ENCODE results near the gene AAK1. TPM values are rescaled to one million over a fixed set of nuclear protein-coding genes. Genes with fewer than 3 reads are reported as not detected.

Gene AAK1
- total RNA-seq, 2 donors from 2014 or later = 70.7 to 77.3 TPM

DNA sequence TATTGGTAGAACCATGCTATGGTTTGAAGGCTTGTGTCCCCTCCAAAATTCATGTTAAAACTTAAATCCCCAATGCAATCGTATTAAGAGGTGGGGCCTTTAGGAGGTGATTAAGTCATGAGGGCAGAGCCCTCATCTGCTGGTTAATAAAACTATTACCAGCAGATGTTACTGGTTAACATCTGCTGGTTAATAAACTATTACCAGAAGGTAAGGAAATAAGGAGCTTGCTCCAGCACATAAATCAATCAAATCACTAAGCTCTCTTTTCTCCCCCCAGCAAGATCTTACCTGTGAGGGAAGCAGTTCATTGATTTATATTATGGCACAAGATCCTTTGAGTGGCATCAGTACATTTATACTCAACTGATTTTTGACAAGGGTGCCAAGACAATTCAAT lies 96.9 kb downstream of the AAK1 start:
- Histone ChIP-seq H3K4me3 (no peak overlapping the region), H3K36me3 (peaks cover 0 to 3% of the 10 kb centered on the region in 2 donors), H3K9me3 (no peaks in the 10 kb centered on the region), H3K4me1 (replicated peaks) (no peaks in the 10 kb centered on the region), H3K27ac (no peak overlapping the region), H3K27me3 (replicated peaks; ENCODE audit: insufficient read depth) (no peaks in the 10 kb centered on the region)
- 95% methylated on average over 1 of the region's 1 CpG for WGBS
- intact Hi-C loops (cut with DNase I) = no loop called here
- TF ChIP-seq POLR2A (IDR thresholded peaks at IDR 0.05) = no peak
- no peak for TF ChIP-seq POLR2AphosphoS5 (IDR thresholded peaks at IDR 0.05)
- no peak for TF ChIP-seq CTCF (IDR thresholded peaks at IDR 0.05)
- no peak for DNase-seq (ENCODE audit: low spot score)

DNA sequence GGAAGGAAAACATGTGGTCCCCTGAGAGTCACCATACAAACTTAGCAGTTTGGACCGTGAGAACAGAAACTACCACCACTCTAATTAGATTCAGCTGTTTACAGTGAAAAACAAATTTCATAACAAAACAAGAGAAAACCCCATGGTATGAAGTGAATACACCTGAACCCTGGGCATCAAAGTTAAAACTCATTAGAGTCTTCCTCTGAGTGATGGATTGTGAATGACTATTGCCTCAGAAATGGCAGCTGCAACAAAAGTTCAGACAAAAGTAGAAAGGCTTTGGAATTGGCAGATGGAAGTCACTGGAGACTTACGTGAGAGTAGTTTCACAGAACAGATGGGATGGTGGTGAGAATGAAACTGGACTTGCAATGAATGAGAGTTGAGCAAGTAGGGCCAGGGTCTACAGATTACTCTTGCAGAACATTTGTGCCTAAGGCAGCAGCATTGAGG lies 98.0 kb downstream of the AAK1 start:
- no peak overlapping the region for H3K27ac ChIP-seq
- H3K9me3 ChIP-seq = no peaks in the 10 kb centered on the region
- peaks cover 0 to 3% of the 10 kb centered on the region in 2 donors for H3K36me3 ChIP-seq
- no peaks in the 10 kb centered on the region for H3K27me3 ChIP-seq (replicated peaks; ENCODE audit: insufficient read depth)
- no peak for DNase-seq (ENCODE audit: low spot score)
- H3K4me1 ChIP-seq (replicated peaks) = no peaks in the 10 kb centered on the region
- 93% methylated on average over 2 of the region's 2 CpGs for WGBS
- H3K4me3 ChIP-seq = no peak overlapping the region
- intact Hi-C loops (cut with DNase I) = no loop called here
- TF ChIP-seq POLR2A (IDR thresholded peaks at IDR 0.05) = no peak
- no peak for TF ChIP-seq POLR2AphosphoS5 (IDR thresholded peaks at IDR 0.05)
- TF ChIP-seq CTCF (IDR thresholded peaks at IDR 0.05) = no peak

DNA sequence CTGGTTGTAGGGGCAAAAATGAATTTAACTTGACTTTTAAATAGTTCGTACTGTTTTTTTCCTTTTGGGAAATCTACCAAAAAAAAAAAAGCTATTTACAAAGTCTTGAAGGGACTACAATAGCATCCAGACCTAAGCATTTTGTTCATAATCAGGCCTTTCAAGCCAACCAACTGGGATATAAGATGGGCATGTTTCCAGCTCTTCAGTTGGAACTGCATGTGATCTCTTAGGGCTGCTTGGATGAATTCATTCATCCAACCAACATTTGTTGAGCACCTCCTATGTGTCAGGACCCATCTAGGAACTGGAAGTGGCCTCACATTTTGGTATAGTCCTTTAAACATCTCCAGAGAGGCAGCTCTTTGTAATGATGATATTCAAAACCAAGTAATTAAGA lies 98.6 kb downstream of the AAK1 start:
- Histone ChIP-seq H3K4me1 (replicated peaks) (no peaks in the 10 kb centered on the region), H3K36me3 (peaks cover 0 to 3% of the 10 kb centered on the region in 2 donors), H3K4me3 (no peak overlapping the region), H3K27ac (no peak overlapping the region), H3K9me3 (no peaks in the 10 kb centered on the region), H3K27me3 (replicated peaks; ENCODE audit: insufficient read depth) (no peaks in the 10 kb centered on the region)
- TF ChIP-seq CTCF (IDR thresholded peaks at IDR 0.05) (no peak), POLR2AphosphoS5 (IDR thresholded peaks at IDR 0.05) (no peak), POLR2A (IDR thresholded peaks at IDR 0.05) (no peak)
- 58% methylated on average over 1 of the region's 1 CpG for WGBS
- no peak for DNase-seq (ENCODE audit: low spot score)
- intact Hi-C loops (cut with DNase I) = no loop called here

DNA sequence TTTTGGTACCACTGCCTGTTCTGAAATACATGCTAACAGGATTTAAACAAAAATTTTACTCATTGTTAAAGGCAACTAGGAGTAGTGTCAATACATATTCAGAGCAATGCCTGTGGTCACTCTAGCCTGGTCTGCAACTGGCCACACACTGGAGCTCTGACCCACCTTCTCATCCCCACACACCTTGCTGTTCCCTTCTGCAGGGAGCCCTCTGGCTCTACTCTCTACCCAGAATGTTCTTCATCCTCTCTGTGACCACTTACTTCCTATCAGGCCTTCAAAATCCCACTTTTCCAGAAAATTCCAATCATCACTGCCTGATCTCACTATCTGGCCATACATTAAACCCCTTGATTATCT lies 104.0 kb downstream of the AAK1 start:
- intact Hi-C loops (cut with DNase I) = no loop called here
- Histone ChIP-seq H3K27ac (no peak overlapping the region), H3K27me3 (replicated peaks; ENCODE audit: insufficient read depth) (no peaks in the 10 kb centered on the region), H3K4me3 (no peak overlapping the region), H3K9me3 (no peaks in the 10 kb centered on the region), H3K36me3 (peaks cover 0 to 3% of the 10 kb centered on the region in 2 donors), H3K4me1 (replicated peaks) (no peaks in the 10 kb centered on the region)
- TF ChIP-seq CTCF (IDR thresholded peaks at IDR 0.05) (no peak), POLR2A (IDR thresholded peaks at IDR 0.05) (no peak), POLR2AphosphoS5 (IDR thresholded peaks at IDR 0.05) (no peak)
- no peak for DNase-seq (ENCODE audit: low spot score)

GRCh38 chr2:69538872-69539548 lies 104.5 kb downstream of the AAK1 start:
- WGBS = 91% methylated on average over 7 of the region's 7 CpGs
- H3K9me3 ChIP-seq = no peaks in the 10 kb centered on the region
- TF ChIP-seq POLR2A (IDR thresholded peaks at IDR 0.05) = no peak
- TF ChIP-seq CTCF (IDR thresholded peaks at IDR 0.05) = no peak
- no peak for TF ChIP-seq POLR2AphosphoS5 (IDR thresholded peaks at IDR 0.05)
- no peak for DNase-seq (ENCODE audit: low spot score)
- H3K36me3 ChIP-seq = peaks cover 0 to 3% of the 10 kb centered on the region in 2 donors
- no peaks in the 10 kb centered on the region for H3K27me3 ChIP-seq (replicated peaks; ENCODE audit: insufficient read depth)
- no peak overlapping the region for H3K4me3 ChIP-seq
- intact Hi-C loops (cut with DNase I) = no loop called here
- no peak overlapping the region for H3K27ac ChIP-seq
- H3K4me1 ChIP-seq (replicated peaks) = no peaks in the 10 kb centered on the region

All from prostate gland (tissue), 2 donors.